Left renal cortex interstitium (tissue), 4 donors: ENCODE data around the gene ENPEP. TPM values are rescaled to one million over a fixed set of nuclear protein-coding genes. Genes with fewer than 3 reads are reported as not detected.
"Not testable (repeated sequence)": the region's sequence is repeated elsewhere in the genome, so short reads cannot be mapped to it uniquely, and the experiment has no call there.

Experiments
- DNase-seq, 4 donors: peaks; one replicate each; pipeline ENCODE4 v3.0.0-alpha.2; 2013; ENCODE audit warnings: low read depth in 4 of 4, low spot score in 2 of 4, missing footprints in 1 of 4
- polyA plus RNA-seq, 4 donors: library from polyadenylated mRNA; unstranded; fragments of 120-200 nt; gene quantifications; one replicate each; pipeline ENCODE4 v1.2.1, GENCODE V29; 2013; ENCODE audit not compliant: insufficient read length in 4 of 4

ENPEP gene
- polyA plus RNA-seq, 4 donors: 131 to 218 (median 180) TPM

- no peak for DNase-seq
These were observed 39.7 kb downstream of the ENPEP start for GRCh38 chr4:110515676-110516075.

GRCh38 chr4:110516106-110516922, 40.4 kb downstream of the ENPEP start:
- DNase-seq: peak in 1 of 4 donors; percentile 52

- no peak for DNase-seq
These were observed 43.0 kb downstream of the ENPEP start for GRCh38 chr4:110518889-110519490.

GRCh38 chr4:110520886-110521285, 44.9 kb downstream of the ENPEP start:
- no peak for DNase-seq

- DNase-seq: no peak
These were observed 50.6 kb downstream of the ENPEP start for GRCh38 chr4:110526589-110526988.

GRCh38 chr4:110527156-110527555, 51.2 kb downstream of the ENPEP start:
- DNase-seq: no peak

GRCh38 chr4:110532901-110533589, 57.1 kb downstream of the ENPEP start:
- DNase-seq: no peak

- DNase-seq: no peak
These were observed 57.6 kb downstream of the ENPEP start for GRCh38 chr4:110533590-110533910.

GRCh38 chr4:110533940-110534339, 58.0 kb downstream of the ENPEP start:
- DNase-seq: no peak

GRCh38 chr4:110540581-110540980, 64.6 kb downstream of the ENPEP start:
- DNase-seq: peak in 1 of 4 donors; percentile 27

GRCh38 chr4:110540982-110541451, 65.1 kb downstream of the ENPEP start:
- no peak for DNase-seq

- DNase-seq: no peak
These were observed 67.6 kb downstream of the ENPEP start for GRCh38 chr4:110543577-110543976.

GRCh38 chr4:110544594-110544993, 68.6 kb downstream of the ENPEP start:
- no peak for DNase-seq

- no peak for DNase-seq
These were observed 74.3 kb downstream of the ENPEP start for GRCh38 chr4:110550260-110550659.

GRCh38 chr4:110553197-110553596, 77.2 kb downstream of the ENPEP start:
- DNase-seq: no peak

GRCh38 chr4:110567214-110567613, 91.3 kb downstream of the ENPEP start:
- no peak for DNase-seq

- DNase-seq: not testable (repeated sequence)
These were observed 100.7 kb downstream of the ENPEP start for GRCh38 chr4:110576696-110577095.

- peak in 2 of 4 donors; percentile 13 to 31 for DNase-seq
These were observed 110.3 kb downstream of the ENPEP start for GRCh38 chr4:110586131-110586850.

- DNase-seq: no peak
These were observed 111.8 kb downstream of the ENPEP start for GRCh38 chr4:110587666-110588285.

- DNase-seq: no peak
These were observed 113.3 kb downstream of the ENPEP start for GRCh38 chr4:110589297-110589696.
